HG02981 (cell line): ENCODE measurements around the gene GET3.

ENCODE experiments used
- ATAC-seq: cut with Tn5 transposase; IDR thresholded peaks from one replicate; pipeline ENCODE4 v1.9.1; 2021; ENCODE audit warnings: mild to moderate bottlenecking, moderate library complexity; ENCODE audit not compliant: unreplicated experiment

Gene GET3

DNA sequence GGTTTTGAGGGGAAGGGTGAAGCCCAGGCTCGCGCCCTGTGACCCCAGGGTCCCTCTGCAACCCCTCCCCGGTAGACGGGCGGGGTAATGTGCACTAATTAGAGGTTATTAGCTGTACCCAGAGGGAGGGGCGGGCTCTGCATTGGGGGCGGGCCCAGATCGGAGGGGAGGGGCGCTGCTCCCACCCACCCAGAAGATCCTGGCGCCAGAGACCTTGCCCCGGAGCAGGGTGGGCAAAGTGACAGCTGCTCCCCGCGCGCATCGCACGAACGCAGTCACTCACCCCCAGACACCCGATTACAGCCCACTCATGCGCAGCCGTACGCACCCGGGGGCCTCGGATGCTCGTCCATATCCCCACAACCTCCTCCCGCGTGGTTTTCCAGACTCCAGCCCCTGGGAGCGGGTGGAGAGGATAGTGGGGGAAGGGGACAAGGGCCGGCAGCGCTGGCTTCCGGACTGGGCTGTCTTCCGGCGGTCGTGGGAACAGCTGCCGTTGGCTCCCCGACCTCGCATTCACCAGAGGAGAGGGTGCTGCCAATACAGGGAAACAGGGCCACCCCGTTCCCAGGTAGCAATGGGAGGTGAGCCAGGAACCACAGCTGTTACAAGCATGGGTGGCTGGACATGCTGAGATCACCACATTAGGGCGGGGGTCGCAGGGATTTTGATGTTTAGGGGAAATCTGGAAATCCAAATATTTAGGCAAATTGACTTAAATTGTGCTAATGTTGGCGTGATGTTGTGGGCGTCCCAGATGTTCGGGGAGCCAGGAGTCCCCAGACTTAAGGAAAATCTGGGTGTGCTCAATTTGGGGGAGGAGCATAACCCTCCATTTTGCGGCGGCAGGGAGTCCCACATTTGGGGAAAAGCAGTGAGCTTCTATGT lies 41.0 kb downstream of the GET3 start:
- ATAC-seq = no peak

DNA sequence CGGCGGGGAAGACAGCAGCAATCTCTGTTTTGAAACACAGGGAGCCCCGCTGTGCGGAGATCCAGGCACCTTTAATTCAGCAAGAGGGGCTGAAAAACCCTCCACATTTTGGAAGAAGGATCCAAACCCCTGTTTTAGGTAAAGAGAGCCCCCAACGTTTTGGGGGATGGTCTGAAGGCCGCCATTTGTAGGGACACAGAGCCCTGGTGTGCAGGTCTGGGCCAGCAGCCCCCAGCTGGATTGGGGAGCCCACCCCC lies 41.5 kb downstream of the GET3 start:
- no peak for ATAC-seq

GRCh38 chr19:12779162-12779993 lies 42.1 kb downstream of the GET3 start:
- ATAC-seq = no peak

GRCh38 chr19:12782174-12782423 lies 44.8 kb downstream of the GET3 start:
- ATAC-seq = peak; percentile 17

- ATAC-seq = peak; percentile 36
Observed at GRCh38 chr19:12782424-12783290, 45.4 kb downstream of the GET3 start.

GRCh38 chr19:12783291-12783848 lies 46.1 kb downstream of the GET3 start:
- no peak for ATAC-seq

DNA sequence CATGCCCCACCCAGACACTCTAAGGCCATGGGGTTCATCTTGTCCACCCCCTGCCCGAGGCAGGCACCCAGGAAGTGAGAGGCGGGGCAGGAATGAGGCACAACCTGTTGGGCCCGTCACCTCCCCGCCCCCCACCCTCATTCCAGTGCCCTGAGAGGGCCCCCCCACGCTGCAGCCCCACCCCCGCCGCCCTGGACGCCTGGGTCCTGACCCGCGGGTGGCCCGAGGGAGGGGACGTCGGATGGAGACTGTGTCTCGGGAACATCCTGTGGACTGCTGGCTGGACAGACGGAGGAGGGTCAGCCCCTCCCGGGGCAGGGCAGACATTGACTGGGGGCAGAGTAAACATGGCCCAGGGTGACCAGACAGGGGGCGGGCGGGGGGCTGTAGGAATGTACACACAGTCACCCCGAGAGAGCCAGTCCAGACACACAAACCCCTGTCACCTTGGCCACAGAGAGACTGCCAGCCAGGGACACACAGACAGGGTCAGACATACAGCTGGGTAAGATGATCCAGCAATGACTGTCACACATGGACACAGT lies 46.6 kb downstream of the GET3 start:
- no peak for ATAC-seq

- no peak for ATAC-seq
Observed at GRCh38 chr19:12784394-12784870, 47.1 kb downstream of the GET3 start.

GRCh38 chr19:12784871-12785430 lies 47.7 kb downstream of the GET3 start:
- ATAC-seq = no peak

- ATAC-seq = no peak
Observed at GRCh38 chr19:12785431-12786031, 48.2 kb downstream of the GET3 start.

DNA sequence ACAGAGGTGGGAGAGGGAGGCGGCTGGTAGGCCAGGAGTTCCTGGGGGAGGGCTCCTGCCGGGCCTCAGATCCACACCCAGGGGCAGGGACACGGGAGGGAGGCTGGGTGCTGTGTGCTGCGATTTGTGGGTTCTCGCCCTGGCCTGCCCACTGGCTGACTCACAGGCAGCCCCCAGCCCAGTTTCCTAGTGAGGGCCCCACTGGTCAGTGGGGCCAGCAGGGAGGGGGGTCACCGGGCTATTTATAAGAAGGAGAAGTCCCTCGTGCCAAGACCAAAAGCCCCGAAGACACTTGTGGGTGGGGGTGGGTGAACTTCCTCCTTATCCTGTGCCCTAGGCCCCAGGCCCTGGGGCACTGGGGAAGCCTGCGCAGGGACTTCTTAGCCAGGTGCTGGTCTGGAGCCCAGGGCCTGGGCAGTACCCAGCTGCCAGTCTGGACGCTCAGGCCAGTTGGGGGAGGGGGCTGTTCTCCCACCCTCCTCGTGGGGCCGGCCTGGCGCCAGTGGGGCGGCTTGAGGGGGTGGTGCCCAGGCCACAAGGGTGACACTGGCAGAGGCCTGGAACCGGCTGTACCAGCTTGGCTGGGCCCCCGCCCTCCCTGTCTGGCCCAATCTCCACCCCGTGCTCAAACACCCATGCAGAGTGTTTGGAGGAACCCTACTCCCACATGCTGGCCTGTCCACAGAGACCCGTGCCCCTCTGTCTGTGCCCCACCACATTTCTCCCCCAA lies 49.0 kb downstream of the GET3 start:
- ATAC-seq = no peak

DNA sequence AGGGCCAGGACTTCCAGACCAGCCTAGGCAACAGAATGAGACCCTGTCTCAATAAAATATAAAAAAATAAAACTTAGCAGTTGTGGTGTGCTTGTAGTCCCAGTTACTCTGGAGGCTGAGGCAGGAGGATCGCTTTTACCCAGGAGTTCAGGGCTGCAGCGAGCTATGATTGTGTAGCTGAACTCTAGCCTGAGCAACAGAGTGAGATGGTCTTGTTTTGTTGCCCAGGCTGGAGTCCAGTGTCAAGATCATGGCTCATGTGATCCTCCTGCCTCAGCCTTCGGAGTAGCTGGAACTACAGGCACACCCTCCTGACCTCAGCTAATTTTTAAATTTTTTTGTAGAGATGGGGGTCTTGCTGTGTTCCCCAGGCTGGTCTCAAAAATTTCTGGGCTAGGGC lies 49.7 kb downstream of the GET3 start:
- ATAC-seq = no peak

DNA sequence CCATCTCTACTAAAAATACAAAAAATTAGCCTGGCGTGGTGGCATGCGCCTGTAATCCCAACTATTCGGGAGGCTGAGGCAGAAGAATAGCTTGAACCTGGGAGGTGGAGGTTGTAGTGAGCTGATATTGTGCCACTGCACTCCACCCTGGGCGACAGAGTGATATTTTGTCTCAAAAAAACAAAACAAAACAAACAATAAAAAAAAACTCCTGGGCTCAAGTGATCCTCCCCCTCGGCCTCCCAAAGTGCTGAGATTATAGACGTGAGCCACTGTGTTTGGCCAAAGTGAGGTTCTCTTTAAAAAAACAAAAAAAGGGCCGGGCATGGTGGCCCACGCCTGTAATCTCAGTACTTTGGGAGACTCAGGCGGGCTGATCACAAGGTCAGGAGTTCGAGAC lies 50.2 kb downstream of the GET3 start:
- no peak for ATAC-seq

GRCh38 chr19:12788042-12788681 lies 50.9 kb downstream of the GET3 start:
- no peak for ATAC-seq

- no peak for ATAC-seq
Observed at GRCh38 chr19:12788682-12789097, 51.4 kb downstream of the GET3 start.

DNA sequence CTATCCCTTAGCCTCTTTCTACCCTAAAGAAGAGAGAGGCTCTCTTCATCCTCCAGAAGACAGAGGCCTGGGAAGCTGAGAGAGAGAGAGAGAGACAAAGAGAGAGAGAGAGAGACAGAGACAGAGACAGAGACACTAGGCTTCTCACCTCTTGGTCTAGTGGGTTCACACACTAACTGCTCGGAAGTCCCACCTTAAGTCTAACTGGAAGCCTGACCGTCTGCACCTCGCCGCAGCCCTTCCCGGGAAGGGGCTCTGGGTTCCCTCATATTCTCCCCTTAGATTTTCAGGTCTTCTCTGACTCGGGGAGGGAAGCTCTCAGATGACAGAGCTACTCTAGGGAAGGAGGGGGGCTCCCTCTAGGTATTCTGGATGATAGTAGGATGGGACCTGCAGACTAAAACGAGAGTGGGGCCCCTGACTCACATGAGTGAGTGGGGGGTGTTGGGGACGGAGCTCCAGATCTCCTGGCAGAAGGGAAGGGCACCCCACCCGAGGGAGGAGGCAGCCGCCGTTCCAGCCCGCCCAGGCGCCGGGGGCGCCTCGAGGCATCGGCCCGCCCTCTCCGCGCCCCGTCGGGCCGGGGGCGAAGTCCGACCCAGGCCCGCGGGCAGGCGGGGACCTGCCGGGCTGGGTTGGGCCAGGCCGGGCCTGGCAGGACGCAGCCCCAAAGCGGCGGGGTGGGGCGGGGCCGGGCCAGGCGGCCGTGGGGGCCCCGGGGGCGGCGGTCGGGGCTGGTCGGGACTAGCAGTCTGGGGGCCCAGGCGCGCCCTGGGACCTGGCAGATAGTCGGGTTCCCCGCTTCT lies 52.0 kb downstream of the GET3 start:
- ATAC-seq = no peak

- peak; percentile 40 for ATAC-seq
Observed at GRCh38 chr19:12789904-12790619, 52.8 kb downstream of the GET3 start.
